Upper lobe of left lung (tissue), 6 donors: ENCODE data around the gene NAGK. TPM values are rescaled to one million over a fixed set of nuclear protein-coding genes. Genes with fewer than 3 reads are reported as not detected.
"Not testable (repeated sequence)": the region's sequence is repeated elsewhere in the genome, so short reads cannot be mapped to it uniquely, and the experiment has no call there.

Experiments
- ATAC-seq, 2 donors: fragments of 200-7000 bp; cut with Tn5 transposase; one replicate each; pipeline ENCODE4 v1.9.1; 2022; ENCODE audit warnings: mild to moderate bottlenecking in 2 of 2, moderate library complexity in 2 of 2; ENCODE audit not compliant: low FRiP score in 2 of 2
- DNase-seq, 2 donors: peaks; one replicate each; pipeline ENCODE4 v3.0.0-alpha.2; 2019 to 2020
- H3K27ac ChIP-seq, 4 donors: fragments of 200-600 bp; sonication (generic); one replicate each; pipeline ENCODE4 v1.5.1; 2016 to 2019
- H3K27me3 ChIP-seq, 4 donors: fragments of 200-600 bp; sonication (generic); one replicate each; pipeline ENCODE4 v1.5.1; 2017 to 2019
- H3K36me3 ChIP-seq, 4 donors: fragments of 200-600 bp; sonication (generic); one replicate each; pipeline ENCODE4 v1.5.1; 2016 to 2019
- H3K4me1 ChIP-seq, 4 donors: fragments of 200-600 bp; sonication (generic); one replicate each; pipeline ENCODE4 v1.5.1; 2018 to 2019
- H3K4me3 ChIP-seq, 4 donors: fragments of 200-600 bp; sonication (generic); one replicate each; pipeline ENCODE4 v1.5.1; 2017 to 2019; ENCODE audit warnings: mild to moderate bottlenecking in 2 of 4, moderate library complexity in 1 of 4
- H3K9me3 ChIP-seq, 4 donors: fragments of 200-600 bp; sonication (generic); one replicate each; pipeline ENCODE4 v1.5.1; 2018 to 2019
- CTCF ChIP-seq, 6 experiments: fragments of 450-650 bp in 4 of 6; fragments of 200-600 bp in 2 of 6; sonication (generic) in 2 of 6; IDR thresholded peaks; one replicate each; pipeline ENCODE4 v1.5.1; 2016 to 2019; ENCODE audit warnings: antibody characterized with exemption in 6 of 6
- EP300 ChIP-seq, 4 donors: sonication (generic); formaldehyde crosslinking; IDR thresholded peaks; one replicate each; pipeline ENCODE4 v1.5.1; 2017; ENCODE audit warnings: antibody characterized with exemption in 4 of 4, control low read depth in 2 of 4
- POLR2A ChIP-seq, 4 donors: fragments of 450-650 bp; IDR thresholded peaks; one replicate each; pipeline ENCODE4 v1.5.1; 2016 to 2017; ENCODE audit warnings: antibody characterized with exemption in 4 of 4, mild to moderate bottlenecking in 2 of 4
- POLR2AphosphoS5 ChIP-seq, 2 donors: sonication (generic); formaldehyde crosslinking; IDR thresholded peaks; one replicate each; pipeline ENCODE4 v1.5.1; 2017; ENCODE audit warnings: antibody characterized with exemption in 2 of 2
- WGBS, 2 donors: methylation state at CpG; one replicate each; pipeline ENCODE4 v1.1.5; 2017 to 2018; 5-methylcytosine and 5-hydroxymethylcytosine counted together
- total RNA-seq, 6 donors: library from RNA; depleted of rRNA in 4 of 6; stranded (reverse); fragments of >200 nt in 4 of 6; gene quantifications; one replicate each; pipeline versions ENCODE4 v1.1.0 to v1.2.1, GENCODE V29; 2016 to 2021
- donor health status: DM: no; HTN: no; CAD: no; lungs with moderate emphysema.
- donor health status: DM: no; HTN: yes; CAD: no; lungs with severe emphysema.

The NAGK gene
- total RNA-seq, 6 donors from 2014 or later, result 51.4 to 157 (median 139) TPM

DNA sequence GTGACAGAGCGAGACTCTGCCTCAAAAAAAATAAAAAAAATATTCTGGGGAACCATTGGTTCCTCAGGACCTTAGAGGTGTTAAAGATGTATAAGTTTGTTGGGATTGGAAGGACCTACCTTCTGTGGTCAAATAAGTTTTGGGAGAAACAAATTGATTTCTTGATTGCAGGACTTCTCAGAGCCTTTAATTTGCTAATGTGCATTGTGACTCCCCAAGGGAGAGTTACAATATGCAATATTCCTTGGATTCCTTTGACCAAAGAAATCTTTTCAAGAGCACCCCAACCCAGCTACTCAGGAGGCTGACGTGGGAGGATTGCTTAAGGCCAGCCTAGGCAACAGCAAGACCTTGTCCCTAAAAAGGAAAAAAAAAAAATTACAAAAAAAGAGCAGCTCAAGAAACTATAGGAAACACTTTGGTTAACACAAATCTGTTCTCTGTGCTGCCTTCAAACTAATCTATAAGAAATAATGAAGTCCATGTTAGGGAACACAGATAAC lies 6.5 kb downstream of the NAGK start:
- no peak for ATAC-seq

GRCh38 chr2:71078624-71079023 lies 10.2 kb downstream of the NAGK start:
- Histone ChIP-seq H3K4me3 (no peak overlapping the region), H3K27me3 (no peaks in the 10 kb centered on the region), H3K9me3 (no peaks in the 10 kb centered on the region), H3K27ac (no peak overlapping the region), H3K4me1 (no peaks in the 10 kb centered on the region), H3K36me3 (peaks cover 11 to 64% (median 43%) of the 10 kb centered on the region in 4 donors)
- 73 to 88% methylated on average over 3 of the region's 3 CpGs for WGBS, 2 donors
- TF ChIP-seq EP300 (IDR thresholded peaks at IDR 0.05) (no peak), POLR2AphosphoS5 (IDR thresholded peaks at IDR 0.05) (no peak), POLR2A (IDR thresholded peaks at IDR 0.05) (no peak), CTCF (IDR thresholded peaks at IDR 0.05) (no peak)
- DNase-seq, result no peak
- no peak for ATAC-seq

More for the DNA sequence above, 6.5 kb downstream of the NAGK start:
- no peak overlapping the region for H3K4me3 ChIP-seq
- H3K9me3 ChIP-seq, result no peaks in the 10 kb centered on the region
- WGBS, 2 donors, result 72 to 80% methylated on average over 2 of the region's 2 CpGs
- H3K4me1 ChIP-seq, result peaks cover 20 to 32% (median 30%) of the 10 kb centered on the region in 4 donors
- no peak overlapping the region for H3K27ac ChIP-seq
- no peaks in the 10 kb centered on the region for H3K27me3 ChIP-seq
- DNase-seq, result no peak
- peaks cover 11 to 80% (median 53%) of the 10 kb centered on the region in 4 donors for H3K36me3 ChIP-seq
- TF ChIP-seq CTCF (IDR thresholded peaks at IDR 0.05), result no peak
- no peak for TF ChIP-seq EP300 (IDR thresholded peaks at IDR 0.05)
- no peak for TF ChIP-seq POLR2A (IDR thresholded peaks at IDR 0.05)
- TF ChIP-seq POLR2AphosphoS5 (IDR thresholded peaks at IDR 0.05), result no peak

DNA sequence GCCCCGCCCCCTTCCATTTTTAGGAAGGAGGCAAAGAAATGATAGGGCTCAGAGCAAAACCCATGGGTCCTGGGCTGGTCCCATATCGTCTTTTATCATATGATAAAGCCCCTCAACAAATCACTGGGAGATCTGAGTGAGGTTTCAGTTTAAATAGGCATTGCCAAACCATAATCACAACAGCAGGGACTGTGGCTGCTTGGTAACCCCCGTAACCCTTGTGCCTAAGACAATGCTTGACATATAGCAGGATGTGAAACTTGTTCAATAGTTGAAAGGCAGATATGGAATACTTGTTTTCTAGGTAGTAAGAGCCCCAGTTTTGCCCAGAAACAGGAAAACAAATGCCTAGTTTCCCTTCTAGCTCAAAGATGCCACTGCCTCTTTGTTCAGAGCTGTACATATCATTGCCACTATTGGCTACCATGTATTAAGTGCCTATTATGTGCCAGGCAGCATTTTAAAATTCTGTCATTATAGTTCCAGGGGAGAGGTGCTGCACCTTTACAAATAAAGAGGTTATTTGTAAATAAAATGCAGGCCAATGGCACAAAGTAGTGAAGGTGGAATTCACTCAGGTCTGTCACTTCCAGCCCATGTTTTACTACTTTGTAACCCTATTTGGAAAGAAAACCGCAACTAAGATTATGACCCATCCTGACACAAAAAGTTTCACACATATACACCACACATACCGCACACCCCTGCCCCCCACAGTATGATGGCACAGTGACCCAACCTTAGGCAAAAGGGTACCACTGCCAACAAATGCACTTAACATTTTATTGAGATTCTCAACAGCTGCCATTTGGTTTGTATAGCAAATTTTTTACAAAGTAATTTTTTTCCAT lies 14.2 kb downstream of the NAGK start:
- 80 to 81% methylated on average over 5 of the region's 5 CpGs for WGBS, 2 donors
- no peak for ATAC-seq
- Histone ChIP-seq H3K27ac (no peak overlapping the region), H3K9me3 (no peaks in the 10 kb centered on the region), H3K27me3 (no peaks in the 10 kb centered on the region), H3K36me3 (peaks cover 4 to 25% (median 13%) of the 10 kb centered on the region in 4 donors), H3K4me1 (no peaks in the 10 kb centered on the region), H3K4me3 (no peak overlapping the region)
- TF ChIP-seq POLR2AphosphoS5 (IDR thresholded peaks at IDR 0.05) (no peak), POLR2A (IDR thresholded peaks at IDR 0.05) (no peak), CTCF (IDR thresholded peaks at IDR 0.05) (no peak), EP300 (IDR thresholded peaks at IDR 0.05) (no peak)
- DNase-seq, result no peak

DNA sequence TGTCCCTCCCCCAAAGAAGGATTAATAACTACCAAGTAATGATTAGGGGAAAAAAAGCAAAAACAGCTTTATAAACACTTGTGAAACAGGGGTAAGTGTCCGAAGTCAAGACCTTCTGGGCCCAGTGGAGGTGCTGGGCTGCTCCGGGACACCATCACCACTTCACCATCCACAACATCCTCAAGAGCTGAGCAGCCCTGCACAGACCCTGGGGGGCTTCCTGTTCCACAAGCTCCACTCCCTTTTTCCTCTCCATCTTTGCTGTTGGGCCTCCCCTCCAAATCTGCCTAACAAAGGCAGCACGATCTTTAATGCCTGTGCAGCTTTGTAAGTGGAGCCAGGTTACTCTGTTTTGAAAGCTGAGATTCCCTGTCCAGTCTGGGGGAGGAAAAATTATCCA lies 14.8 kb downstream of the NAGK start:
- H3K36me3 ChIP-seq, result peaks cover 0 to 19% (median 8%) of the 10 kb centered on the region in 4 donors
- not testable (repeated sequence) for H3K27me3 ChIP-seq, ATAC-seq, H3K4me1 ChIP-seq, H3K4me3 ChIP-seq, H3K9me3 ChIP-seq, DNase-seq, H3K27ac ChIP-seq
- WGBS, 2 donors, result no CpG with 5 or more reads among the region's 3 CpGs

- H3K9me3 ChIP-seq, H3K4me3 ChIP-seq, DNase-seq, H3K27me3 ChIP-seq, H3K4me1 ChIP-seq: not testable (repeated sequence)
- peak overlapping the region in 2 of 4 donors; percentile 46 to 52 for H3K27ac ChIP-seq
- peak in 1 of 2 donors; percentile 67 for ATAC-seq
- WGBS, 2 donors, result 63 to 73% methylated on average over 10 of the region's 13 CpGs
- peaks cover 0 to 13% (median 3%) of the 10 kb centered on the region in 4 donors for H3K36me3 ChIP-seq
These were observed 15.4 kb downstream of the NAGK start for GRCh38 chr2:71083752-71084312.

DNA sequence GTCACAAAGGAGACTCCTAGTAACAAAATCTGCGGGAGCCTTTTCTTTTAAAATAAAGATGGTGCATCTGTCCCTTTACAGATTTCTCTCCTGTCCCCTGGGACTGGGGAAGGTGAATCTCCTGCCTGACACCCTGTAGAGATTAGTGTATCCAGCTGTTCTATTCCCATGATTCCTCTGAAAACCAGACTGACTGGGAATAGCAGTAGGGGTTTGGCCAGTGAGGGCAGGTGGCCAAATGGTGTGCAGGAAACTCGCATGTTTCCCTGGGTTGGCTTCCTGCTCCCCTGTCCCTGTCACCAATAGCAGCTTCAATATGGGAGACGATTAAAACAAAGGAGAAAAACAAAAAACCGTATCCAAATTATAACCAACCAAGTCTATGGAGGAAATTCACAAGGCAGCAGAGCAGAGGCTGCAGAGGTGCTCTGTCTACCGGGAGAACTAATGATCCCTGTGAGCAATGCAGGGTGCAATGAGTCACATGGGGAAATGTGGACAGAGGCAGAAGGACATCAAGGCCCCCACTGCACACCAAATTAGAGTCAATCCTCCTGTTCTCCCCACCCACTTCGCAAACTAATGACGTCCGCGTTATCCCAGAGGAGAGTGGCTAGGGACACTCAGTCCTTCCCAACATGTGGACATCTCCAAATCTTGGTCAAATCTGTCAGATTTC lies 17.0 kb downstream of the NAGK start:
- H3K36me3 ChIP-seq, ATAC-seq, H3K9me3 ChIP-seq, H3K27me3 ChIP-seq, H3K27ac ChIP-seq, H3K4me1 ChIP-seq, DNase-seq, H3K4me3 ChIP-seq: not testable (repeated sequence)
- 62 to 67% methylated on average over 9 of the region's 9 CpGs for WGBS, 2 donors

DNA sequence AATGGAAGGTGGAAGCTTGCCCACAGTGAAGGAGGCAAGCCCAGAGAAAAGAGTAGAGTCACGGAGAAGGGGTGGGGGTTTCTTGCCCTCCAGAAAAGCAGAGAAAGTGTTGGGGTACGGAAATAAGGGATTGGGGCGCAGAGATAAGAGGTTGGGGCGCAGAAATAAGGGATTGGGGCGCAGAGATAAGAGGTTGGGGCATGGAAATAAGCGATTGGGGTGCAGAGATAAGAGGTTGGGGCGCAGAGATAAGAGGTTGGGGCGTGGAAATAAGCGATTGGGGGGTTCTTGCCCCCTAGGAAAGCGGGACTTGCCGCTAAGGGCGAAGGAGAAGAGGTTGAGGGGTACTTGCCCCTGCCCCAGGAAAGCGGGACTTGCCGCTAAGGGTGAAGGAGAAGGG lies 21.0 kb downstream of the NAGK start:
- not testable (repeated sequence) for ATAC-seq, H3K36me3 ChIP-seq, H3K4me1 ChIP-seq, H3K27ac ChIP-seq, H3K4me3 ChIP-seq, H3K9me3 ChIP-seq, DNase-seq, H3K27me3 ChIP-seq
- 73 to 83% methylated on average over 14 of the region's 14 CpGs for WGBS, 2 donors

DNA sequence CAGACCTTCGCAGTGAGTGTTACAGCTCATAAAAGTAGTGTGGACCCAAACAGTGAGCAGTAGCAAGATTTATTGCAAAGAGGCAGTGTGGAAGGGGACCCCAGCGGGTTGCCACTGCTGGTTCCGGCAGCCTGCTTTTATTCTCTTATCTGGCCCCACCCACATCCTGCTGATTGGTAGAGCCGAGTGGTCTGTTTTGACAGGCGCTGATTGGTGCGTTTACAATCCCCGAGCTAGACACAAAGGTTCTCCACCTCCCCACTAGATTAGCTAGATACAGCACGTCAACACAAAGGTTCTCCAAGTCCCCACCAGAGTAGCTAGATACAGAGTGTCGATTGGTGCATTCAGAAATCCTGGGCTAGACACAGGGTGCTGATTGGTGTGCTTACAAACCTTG lies 23.4 kb downstream of the NAGK start:
- H3K9me3 ChIP-seq, H3K4me1 ChIP-seq, ATAC-seq, H3K4me3 ChIP-seq, H3K36me3 ChIP-seq, DNase-seq, H3K27ac ChIP-seq, H3K27me3 ChIP-seq: not testable (repeated sequence)
- WGBS, 2 donors, result 75 to 83% methylated on average over 9 of the region's 9 CpGs
